ENCODE data around the gene RABGGTB. TPM values are rescaled to one million over a fixed set of nuclear protein-coding genes. Genes with fewer than 3 reads are reported as not detected.
"Not testable (repeated sequence)": the region's sequence is repeated elsewhere in the genome, so short reads cannot be mapped to it uniquely, and the experiment has no call there.

The RABGGTB gene
- total RNA-seq, 4 donors from 2014 or later, result 54.5 to 87.6 (median 74.2) TPM

- Histone ChIP-seq H3K36me3 (no peaks in the 10 kb centered on the region), H3K4me1 (no peaks in the 10 kb centered on the region), H3K27ac (no peak overlapping the region), H3K9me3 (no peaks in the 10 kb centered on the region), H3K4me3 (no peak overlapping the region), H3K27me3 (no peaks in the 10 kb centered on the region)
- intact Hi-C loops (cut with DNase I; ENCODE audit: low total_unique reads), result no loop called here
- DNase-seq, result no peak
- TF ChIP-seq, protein P1, sequence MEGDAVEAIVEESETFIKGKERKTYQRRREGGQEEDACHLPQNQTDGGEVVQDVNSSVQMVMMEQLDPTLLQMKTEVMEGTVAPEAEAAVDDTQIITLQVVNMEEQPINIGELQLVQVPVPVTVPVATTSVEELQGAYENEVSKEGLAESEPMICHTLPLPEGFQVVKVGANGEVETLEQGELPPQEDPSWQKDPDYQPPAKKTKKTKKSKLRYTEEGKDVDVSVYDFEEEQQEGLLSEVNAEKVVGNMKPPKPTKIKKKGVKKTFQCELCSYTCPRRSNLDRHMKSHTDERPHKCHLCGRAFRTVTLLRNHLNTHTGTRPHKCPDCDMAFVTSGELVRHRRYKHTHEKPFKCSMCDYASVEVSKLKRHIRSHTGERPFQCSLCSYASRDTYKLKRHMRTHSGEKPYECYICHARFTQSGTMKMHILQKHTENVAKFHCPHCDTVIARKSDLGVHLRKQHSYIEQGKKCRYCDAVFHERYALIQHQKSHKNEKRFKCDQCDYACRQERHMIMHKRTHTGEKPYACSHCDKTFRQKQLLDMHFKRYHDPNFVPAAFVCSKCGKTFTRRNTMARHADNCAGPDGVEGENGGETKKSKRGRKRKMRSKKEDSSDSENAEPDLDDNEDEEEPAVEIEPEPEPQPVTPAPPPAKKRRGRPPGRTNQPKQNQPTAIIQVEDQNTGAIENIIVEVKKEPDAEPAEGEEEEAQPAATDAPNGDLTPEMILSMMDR (IDR thresholded peaks at IDR 0.05), result no peak
- no peak for TF ChIP-seq POLR2A (IDR thresholded peaks at IDR 0.05)
These were observed 11.2 kb downstream of the RABGGTB start for GRCh38 chr1:75797273-75797588.

- no peak for DNase-seq
- Histone ChIP-seq H3K4me1 (no peaks in the 10 kb centered on the region), H3K36me3 (no peaks in the 10 kb centered on the region), H3K27ac (no peak overlapping the region), H3K9me3 (no peaks in the 10 kb centered on the region), H3K4me3 (no peak overlapping the region), H3K27me3 (no peaks in the 10 kb centered on the region)
- no peak for TF ChIP-seq POLR2A (IDR thresholded peaks at IDR 0.05)
- TF ChIP-seq, protein P1 (IDR thresholded peaks at IDR 0.05), result no peak
- intact Hi-C loops (cut with DNase I; ENCODE audit: low total_unique reads), result no loop called here
These were observed 11.7 kb downstream of the RABGGTB start for GRCh38 chr1:75797606-75798216.

DNA sequence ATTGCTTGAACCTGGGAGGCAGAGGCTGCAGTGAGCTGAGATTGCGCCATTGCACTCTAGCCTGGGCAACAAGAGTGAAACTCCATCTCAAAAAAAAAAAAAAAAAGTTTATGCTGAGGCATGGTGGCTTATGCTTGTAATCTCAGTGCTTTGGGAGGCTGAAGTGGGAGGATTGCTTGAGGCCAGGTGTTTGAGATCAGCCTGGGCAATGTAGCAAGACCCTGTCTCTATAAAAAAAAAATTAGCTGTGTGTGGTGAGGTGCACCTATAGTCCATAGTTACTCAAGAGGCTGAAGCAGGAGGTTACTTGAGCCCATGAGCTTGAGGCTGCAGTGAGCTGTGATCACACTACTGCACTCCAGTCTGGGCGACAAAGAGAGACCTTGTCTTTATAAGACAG lies 15.4 kb downstream of the RABGGTB start:
- H3K27me3 ChIP-seq; H3K4me3 ChIP-seq; H3K36me3 ChIP-seq; H3K4me1 ChIP-seq; DNase-seq; H3K9me3 ChIP-seq; intact Hi-C loops (cut with DNase I; ENCODE audit: low total_unique reads); H3K27ac ChIP-seq: not testable (repeated sequence)

GRCh38 chr1:75808921-75809320 lies 22.9 kb downstream of the RABGGTB start:
- Histone ChIP-seq H3K9me3 (no peaks in the 10 kb centered on the region), H3K4me3 (no peak overlapping the region), H3K27ac (no peak overlapping the region), H3K27me3 (no peaks in the 10 kb centered on the region), H3K36me3 (no peaks in the 10 kb centered on the region), H3K4me1 (no peaks in the 10 kb centered on the region)
- intact Hi-C loops (cut with DNase I; ENCODE audit: low total_unique reads), result no loop called here
- no peak for TF ChIP-seq POLR2A (IDR thresholded peaks at IDR 0.05)
- TF ChIP-seq, protein P1 (IDR thresholded peaks at IDR 0.05), result no peak
- no peak for DNase-seq

DNA sequence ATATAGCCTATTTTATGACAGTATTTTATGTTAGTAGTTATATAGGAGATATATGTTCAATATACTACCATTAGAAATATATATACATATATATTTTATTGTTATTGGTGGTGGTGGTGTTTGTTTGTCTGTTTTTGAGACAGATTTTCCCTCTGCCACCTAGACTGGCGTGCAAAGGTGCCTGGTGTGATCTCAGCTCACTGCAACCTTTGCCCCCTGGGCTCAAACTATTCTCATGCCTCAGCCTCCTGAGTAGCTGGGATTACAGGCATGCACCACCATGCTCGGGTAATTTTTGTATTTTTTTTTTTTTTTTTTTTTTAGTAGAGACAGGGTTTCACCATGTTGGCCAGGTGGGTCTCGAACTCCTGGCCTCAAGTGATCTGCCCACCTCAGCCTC lies 24.1 kb downstream of the RABGGTB start:
- H3K27ac ChIP-seq; H3K27me3 ChIP-seq; H3K4me1 ChIP-seq; H3K9me3 ChIP-seq; intact Hi-C loops (cut with DNase I; ENCODE audit: low total_unique reads); H3K4me3 ChIP-seq; DNase-seq; H3K36me3 ChIP-seq: not testable (repeated sequence)

DNA sequence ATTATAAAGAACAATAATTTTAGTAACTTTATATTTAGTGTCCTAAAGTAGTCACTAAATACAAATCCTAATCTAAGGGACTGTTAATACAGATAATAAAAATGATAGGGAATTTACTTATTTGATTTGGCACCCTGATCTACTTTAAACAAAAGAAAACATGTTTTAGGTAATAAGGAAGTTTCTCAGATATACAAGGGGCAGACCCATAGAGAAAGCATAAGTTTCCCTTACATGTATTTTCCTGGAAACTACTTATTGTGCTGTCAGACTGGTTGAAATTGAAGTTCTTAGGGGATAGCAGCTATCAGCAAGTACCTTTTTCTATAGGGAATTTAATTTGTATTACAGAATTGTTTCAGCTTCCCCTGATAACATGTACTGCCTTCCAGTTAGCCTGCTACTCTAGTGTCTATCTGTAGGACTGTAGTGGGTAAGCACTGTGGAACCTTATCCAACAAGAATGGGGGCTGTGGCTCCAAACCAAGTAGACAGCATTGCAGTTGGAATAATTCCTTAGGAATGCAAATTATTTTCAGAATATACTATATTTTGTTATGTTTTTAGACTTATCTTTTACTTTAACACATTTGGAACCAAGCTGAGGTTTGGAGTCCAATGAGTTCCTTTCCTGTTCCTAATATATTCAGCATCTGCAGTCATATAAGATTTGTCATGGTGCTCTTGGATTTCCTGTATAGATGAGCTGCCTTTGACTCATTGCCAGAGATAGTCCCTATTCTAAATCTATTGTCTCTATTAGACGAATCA lies 25.3 kb downstream of the RABGGTB start:
- H3K4me1 ChIP-seq, result no peaks in the 10 kb centered on the region
- H3K9me3 ChIP-seq, result no peaks in the 10 kb centered on the region
- no peak overlapping the region for H3K27ac ChIP-seq
- H3K36me3 ChIP-seq, result no peaks in the 10 kb centered on the region
- H3K4me3 ChIP-seq, result no peak overlapping the region
- DNase-seq, result no peak
- intact Hi-C loops (cut with DNase I; ENCODE audit: low total_unique reads), result no loop called here
- H3K27me3 ChIP-seq, result no peaks in the 10 kb centered on the region
- TF ChIP-seq POLR2A (IDR thresholded peaks at IDR 0.05), result no peak
- TF ChIP-seq, protein P1 (IDR thresholded peaks at IDR 0.05), result no peak

Data from uterus (tissue), 4 donors.